PC-3 (cell line): ENCODE measurements around the gene SLMAP. TPM values are rescaled to one million over a fixed set of nuclear protein-coding genes. Genes with fewer than 3 reads are reported as not detected.

ENCODE experiments used
- ATAC-seq: fragments of 200-7000 bp; cut with Tn5 transposase; 2 replicates; pipeline ENCODE4 v1.9.1; 2020; ENCODE audit warnings: mild to moderate bottlenecking, moderate library complexity
- BruUV-seq: library from RNA; stranded (reverse); fragments of 400-500 nt; replicated peaks from 2 replicates; lab custom pipeline; 2021; lab: Mats Ljungman, UMichigan
- CTCF ChIA-PET: fragments of 300-600 bp; sonication (Branson Sonifier 250); formaldehyde crosslinking; loops from one replicate; lab custom pipeline; 2022; ENCODE audit warnings: antibody characterized with exemption; lab: Charles Lee
- POLR2A ChIA-PET: fragments of 300-600 bp; sonication (Branson Sonifier 250); formaldehyde crosslinking; loops from one replicate; lab custom pipeline; 2022; ENCODE audit warnings: antibody characterized with exemption; ENCODE audit not compliant: unreplicated experiment; lab: Charles Lee
- DNase-seq: peaks from one replicate; pipeline ENCODE4 v3.0.0-alpha.2; 2015
- H2AFZ ChIP-seq: fragments of 300-600 bp; sonication (generic); 2 replicates; pipeline ENCODE4 v1.6.0; 2016; ENCODE audit warnings: antibody characterized with exemption, low read length
- H3F3A ChIP-seq: fragments of 300-600 bp; sonication (generic); one replicate; pipeline ENCODE4 v1.6.0; 2017; ENCODE audit warnings: antibody characterized with exemption, low read length, control low read depth, mild to moderate bottlenecking; ENCODE audit not compliant: unreplicated experiment
- H3K27ac ChIP-seq: fragments of 300-600 bp; sonication (generic); 2 replicates; pipeline ENCODE4 v1.5.1; 2016; ENCODE audit warnings: mild to moderate bottlenecking, low read length
- H3K27me3 ChIP-seq: fragments of 300-600 bp; sonication (generic); 2 replicates; pipeline ENCODE4 v1.6.1; 2016; ENCODE audit warnings: low read length, mixed read lengths
- H3K36me3 ChIP-seq: fragments of 300-600 bp; sonication (generic); 2 replicates; pipeline ENCODE4 v1.6.1; 2016; ENCODE audit warnings: low read depth, mixed run types, low read length, mixed read lengths
- H3K4me1 ChIP-seq: fragments of 300-600 bp; sonication (generic); 2 replicates; pipeline ENCODE4 v1.5.1; 2016; ENCODE audit warnings: low read length; ENCODE audit not compliant: insufficient read depth
- H3K4me2 ChIP-seq: fragments of 300-600 bp; sonication (generic); 2 replicates; pipeline ENCODE4 v1.6.0; 2016; ENCODE audit warnings: low read length
- H3K4me3 ChIP-seq: fragments of 300-600 bp; sonication (generic); 2 replicates; pipeline ENCODE4 v1.5.1; 2016; ENCODE audit warnings: mild to moderate bottlenecking, low read length, mixed read lengths
- H3K79me2 ChIP-seq: fragments of 300-600 bp; sonication (generic); 2 replicates; pipeline ENCODE4 v1.6.1; 2017; ENCODE audit warnings: low read length, mixed read lengths
- H3K9ac ChIP-seq: fragments of 300-600 bp; sonication (generic); 2 replicates; pipeline ENCODE4 v1.6.0; 2016; ENCODE audit warnings: mild to moderate bottlenecking, low read length
- H3K9me2 ChIP-seq: fragments of 300-600 bp; sonication (generic); replicated peaks from 2 replicates; pipeline ENCODE4 v1.6.1; 2016; ENCODE audit warnings: mixed run types, low read length, mixed read lengths
- H3K9me3 ChIP-seq: fragments of 300-600 bp; sonication (generic); 2 replicates; pipeline ENCODE4 v1.6.1; 2016; ENCODE audit warnings: low read length, mixed read lengths
- H4K20me1 ChIP-seq: fragments of 300-600 bp; sonication (generic); 2 replicates; pipeline ENCODE4 v1.6.1; 2016; ENCODE audit warnings: low read length, mixed read lengths
- CTCF ChIP-seq: fragments of 300-600 bp; sonication (generic); conservative IDR thresholded peaks from 2 replicates; pipeline ENCODE4 v1.5.1; 2017; ENCODE audit warnings: antibody characterized with exemption, low read depth, mild to moderate bottlenecking, low read length
- EZH2 ChIP-seq: fragments of 300-600 bp; sonication (generic); IDR thresholded peaks from one replicate; pipeline ENCODE4 v1.6.1; 2017; ENCODE audit warnings: antibody characterized with exemption, mild to moderate bottlenecking, low read length; ENCODE audit not compliant: unreplicated experiment
- EZH2phosphoT487 ChIP-seq: fragments of 300-600 bp; sonication (generic); IDR thresholded peaks from 2 replicates; pipeline ENCODE4 v1.6.1; 2018; ENCODE audit warnings: mild to moderate bottlenecking, antibody characterized with exemption, low read length, borderline replicate concordance
- intact Hi-C: fragments of 100-400 bp; cut with micrococcal nuclease; formaldehyde crosslinking; loops from 2 replicates; pipeline ENCODE4 v1.9.0; 2023
- total RNA-seq: library from RNA; depleted of rRNA; stranded (reverse); fragments of >200 nt; gene quantifications from 2 replicates; pipeline ENCODE4 v1.2.3, GENCODE V29; 2014

The SLMAP gene
- total RNA-seq, 1 experiment from 2014 or later = 60.0 TPM

- H3K27ac ChIP-seq = no peak overlapping the region
- ATAC-seq = no peak
- H3K79me2 ChIP-seq = peaks cover 88% of the 10 kb centered on the region
- no peak overlapping the region for H3K4me2 ChIP-seq
- H3F3A ChIP-seq = no peaks in the 10 kb centered on the region
- no peak for TF ChIP-seq EZH2phosphoT487
- TF ChIP-seq CTCF = no peak
- no peak for TF ChIP-seq EZH2
- H3K4me1 ChIP-seq = peaks cover 24% of the 10 kb centered on the region
- H3K36me3 ChIP-seq = 0 out of 2 replicates have a peak, but pooled peaks cover 2% of the 10 kb centered on the region
- no peak overlapping the region for H2AFZ ChIP-seq
- H3K9me2 ChIP-seq = no peaks in the 10 kb centered on the region
- POLR2A ChIA-PET = interaction anchor here (0.6 kb wide), 1 partner anchor 246 kb away, joined by 4 read pairs; no protein-coding TSS in a partner anchor
- no peak overlapping the region for H3K9ac ChIP-seq
- CTCF ChIA-PET = no interaction called here
- no peaks in the 10 kb centered on the region for H3K9me3 ChIP-seq
- H4K20me1 ChIP-seq = peaks cover 23% of the 10 kb centered on the region
- intact Hi-C loops = no loop called here
- no peak for DNase-seq
- no peak overlapping the region for H3K4me3 ChIP-seq
- no peaks in the 10 kb centered on the region for H3K27me3 ChIP-seq
- BruUV-seq = no TSS peak
Observed at GRCh38 chr3:57822686-57823085, 66.6 kb downstream of the SLMAP start.

- Histone ChIP-seq H2AFZ (no peak overlapping the region), H3K79me2 (peaks cover 85% of the 10 kb centered on the region), H3K9ac (no peak overlapping the region), H3K4me2 (no peak overlapping the region), H3K4me1 (peaks cover 11% of the 10 kb centered on the region; the same call in 1 of the 2 replicates), H3K4me3 (no peak overlapping the region), H3K9me2 (no peaks in the 10 kb centered on the region), H4K20me1 (peaks cover 16% of the 10 kb centered on the region), H3K9me3 (no peaks in the 10 kb centered on the region), H3K27me3 (no peaks in the 10 kb centered on the region), H3K27ac (no peak overlapping the region), H3F3A (no peaks in the 10 kb centered on the region), H3K36me3 (0 out of 2 replicates have a peak, but pooled peaks cover 2% of the 10 kb centered on the region)
- no peak for DNase-seq
- BruUV-seq = no TSS peak
- ChIA-PET POLR2A (no interaction called here), CTCF (no interaction called here)
- TF ChIP-seq EZH2phosphoT487 = no peak
- no peak for TF ChIP-seq CTCF
- TF ChIP-seq EZH2 = no peak
- intact Hi-C loops = loop anchor here (5.0 kb wide), 2 partner anchors 133 to 243 kb away; partner anchors contain the start of gene DENND6A
- no peak for ATAC-seq
Observed at GRCh38 chr3:57825116-57825515, 69.0 kb downstream of the SLMAP start.
